Keratinocyte (primary cell): ENCODE results near the gene CLMN. TPM values are rescaled to one million over a fixed set of nuclear protein-coding genes. Genes with fewer than 3 reads are reported as not detected.

Source experiments
- DNase-seq: peaks from one replicate; pipeline ENCODE4 v3.0.0-alpha.2; 2011; ENCODE audit warnings: low read depth, missing footprints, low spot score
- FAIRE-seq: peaks from 2 replicates; lab custom pipeline; 2011; peaks lifted over from hg19 to GRCh38; lab: Jason Lieb, UNC
- H2AFZ ChIP-seq: 2 replicates; pipeline ENCODE4 v1.6.0; 2012; ENCODE audit warnings: low read length, control low read depth, inconsistent platforms; ENCODE audit not compliant: control insufficient read depth
- H3K27ac ChIP-seq: 2 replicates; pipeline ENCODE4 v1.5.1; 2011; ENCODE audit warnings: low read length; ENCODE audit not compliant: control insufficient read depth, insufficient read depth
- H3K27me3 ChIP-seq: 3 replicates; pipeline ENCODE4 v1.6.0; 2011; ENCODE audit warnings: low read length; ENCODE audit not compliant: control insufficient read depth, insufficient read depth; ENCODE audit errors: extremely low read depth
- H3K36me3 ChIP-seq, 2 experiments: 2 replicates in 1 of 2; 3 replicates in 1 of 2; pipeline ENCODE4 v1.5.1; 2011; ENCODE audit warnings: low read length in 2 of 2, mild to moderate bottlenecking in 1 of 2; ENCODE audit not compliant: control insufficient read depth in 2 of 2, insufficient read depth in 2 of 2; ENCODE audit errors: extremely low read depth in 1 of 2
- H3K4me1 ChIP-seq: 3 replicates; pipeline ENCODE4 v1.5.1; 2011; ENCODE audit warnings: low read length; ENCODE audit not compliant: control insufficient read depth, insufficient read depth; ENCODE audit errors: extremely low read depth
- H3K4me2 ChIP-seq: 3 replicates; pipeline ENCODE4 v1.6.0; 2011; ENCODE audit warnings: low read depth, low read length; ENCODE audit not compliant: control insufficient read depth, insufficient read depth; ENCODE audit errors: extremely low read depth
- H3K4me3 ChIP-seq, 3 experiments: fragments of 200-600 bp in 1 of 3; sonication (generic) in 1 of 3; 2 replicates in 2 of 3; 3 replicates in 1 of 3; pipeline ENCODE4 v1.5.1; 2011 to 2016; ENCODE audit warnings: low read length in 3 of 3, mild to moderate bottlenecking in 3 of 3, control low read depth in 2 of 3, inconsistent platforms in 1 of 3, low read depth in 1 of 3, mixed read lengths in 1 of 3, mixed run types in 1 of 3, moderate library complexity in 1 of 3; ENCODE audit not compliant: control insufficient read depth in 2 of 3, insufficient read depth in 2 of 3; ENCODE audit errors: extremely low read depth in 1 of 3
- H3K79me2 ChIP-seq: 2 replicates; pipeline ENCODE4 v1.6.0; 2012; ENCODE audit warnings: low read length; ENCODE audit not compliant: control insufficient read depth, insufficient read depth
- H3K9ac ChIP-seq: 3 replicates; pipeline ENCODE4 v1.6.0; 2011; ENCODE audit warnings: low read length; ENCODE audit not compliant: control insufficient read depth, insufficient read depth; ENCODE audit errors: extremely low read depth
- H3K9me1 ChIP-seq: 3 replicates; pipeline ENCODE4 v1.6.0; 2011; ENCODE audit warnings: low read length; ENCODE audit not compliant: control insufficient read depth, insufficient read depth; ENCODE audit errors: extremely low read depth
- H3K9me3 ChIP-seq: 2 replicates; pipeline ENCODE4 v1.5.1; 2012; ENCODE audit warnings: low read depth, low read length; ENCODE audit not compliant: control insufficient read depth
- H4K20me1 ChIP-seq: 3 replicates; pipeline ENCODE4 v1.6.0; 2011; ENCODE audit warnings: low read length; ENCODE audit not compliant: control insufficient read depth, insufficient read depth; ENCODE audit errors: extremely low read depth
- EZH2 ChIP-seq: IDR thresholded peaks from one replicate; pipeline ENCODE4 v1.6.1; 2012; ENCODE audit warnings: inconsistent platforms, mild to moderate bottlenecking, low read length, moderate library complexity
- dilution Hi-C: fragments of 300-500 bp; cut with MboI; formaldehyde crosslinking; loops from one replicate; pipeline ENCODE4 v1.7.0; 2020; ENCODE audit warnings: low sequenced_read_pairs; ENCODE audit not compliant: extremely low pct_ligation_motif_present
- polyA plus RNA-seq, 5 experiments: library from polyadenylated mRNA; depleted of rRNA in 3 of 5; stranded (reverse) in 3 of 5; stranded (forward) in 1 of 5; unstranded in 1 of 5; fragments of >200 nt; gene quantifications; 1 replicate in 1 of 5; 2 replicates in 3 of 5; 3 replicates in 1 of 5; pipeline versions ENCODE4 v1.2.1 to v1.2.3, GENCODE V29; 2011 to 2012; ENCODE audit warnings: missing spikeins in 2 of 5, low read depth in 1 of 5, low replicate concordance in 1 of 5
- TF ChIP-seq, protein P1 (sequence below), 3 experiments: IDR thresholded peaks in 1 of 3; conservative IDR thresholded peaks in 1 of 3; optimal IDR thresholded peaks in 1 of 3; 2 replicates in 2 of 3; 3 replicates in 1 of 3; pipeline versions ENCODE3 to v1.5.1; 2011; ENCODE audit warnings: low read length in 3 of 3, mild to moderate bottlenecking in 3 of 3, moderate library complexity in 2 of 3, control low read depth in 1 of 3, inconsistent platforms in 1 of 3; ENCODE audit not compliant: insufficient read depth in 2 of 3; ENCODE audit errors: extremely low read depth in 1 of 3

The CLMN gene
- polyA plus RNA-seq, 1 donor (not counting 4 experiments of a cell fraction or from before 2014, with no cell fraction given), result 6.1 TPM

DNA sequence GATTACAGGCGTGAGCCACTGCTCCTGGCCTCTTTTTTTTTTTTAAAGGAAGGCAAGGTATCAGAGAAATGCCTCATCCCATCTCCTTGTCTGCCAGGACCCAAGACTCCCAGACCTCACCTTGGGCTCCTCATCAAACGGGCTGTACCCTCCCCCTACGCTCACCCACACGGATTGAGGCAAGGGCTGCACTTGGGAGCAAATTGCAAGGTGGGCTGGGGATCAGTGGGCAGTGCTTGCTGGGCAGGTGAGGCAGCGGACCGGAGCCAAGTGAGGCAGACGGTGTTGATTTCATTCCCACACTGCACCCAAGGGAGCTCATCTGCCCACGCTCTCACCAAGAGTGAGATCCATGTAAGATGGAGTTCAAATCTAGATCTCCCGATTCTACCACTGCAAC lies 121.4 kb downstream of the CLMN start:
- Histone ChIP-seq H3K27ac (no peak overlapping the region), H3K9ac (no peak overlapping the region), H4K20me1 (no peaks in the 10 kb centered on the region), H3K27me3 (no peaks in the 10 kb centered on the region), H2AFZ (no peak overlapping the region), H3K4me2 (no peak overlapping the region), H3K4me1 (no peaks in the 10 kb centered on the region), H3K4me3 (no peak overlapping the region), H3K79me2 (no peaks in the 10 kb centered on the region), H3K9me3 (no peaks in the 10 kb centered on the region), H3K9me1 (no peaks in the 10 kb centered on the region), H3K36me3 (no peaks in the 10 kb centered on the region)
- dilution Hi-C loops, result no loop called here
- FAIRE-seq (no peak), DNase-seq (no peak)
- TF ChIP-seq, protein P1, sequence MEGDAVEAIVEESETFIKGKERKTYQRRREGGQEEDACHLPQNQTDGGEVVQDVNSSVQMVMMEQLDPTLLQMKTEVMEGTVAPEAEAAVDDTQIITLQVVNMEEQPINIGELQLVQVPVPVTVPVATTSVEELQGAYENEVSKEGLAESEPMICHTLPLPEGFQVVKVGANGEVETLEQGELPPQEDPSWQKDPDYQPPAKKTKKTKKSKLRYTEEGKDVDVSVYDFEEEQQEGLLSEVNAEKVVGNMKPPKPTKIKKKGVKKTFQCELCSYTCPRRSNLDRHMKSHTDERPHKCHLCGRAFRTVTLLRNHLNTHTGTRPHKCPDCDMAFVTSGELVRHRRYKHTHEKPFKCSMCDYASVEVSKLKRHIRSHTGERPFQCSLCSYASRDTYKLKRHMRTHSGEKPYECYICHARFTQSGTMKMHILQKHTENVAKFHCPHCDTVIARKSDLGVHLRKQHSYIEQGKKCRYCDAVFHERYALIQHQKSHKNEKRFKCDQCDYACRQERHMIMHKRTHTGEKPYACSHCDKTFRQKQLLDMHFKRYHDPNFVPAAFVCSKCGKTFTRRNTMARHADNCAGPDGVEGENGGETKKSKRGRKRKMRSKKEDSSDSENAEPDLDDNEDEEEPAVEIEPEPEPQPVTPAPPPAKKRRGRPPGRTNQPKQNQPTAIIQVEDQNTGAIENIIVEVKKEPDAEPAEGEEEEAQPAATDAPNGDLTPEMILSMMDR (optimal IDR thresholded peaks at IDR 0.05 in 1 of 3, IDR thresholded peaks at IDR 0.05 in 1 of 3, conservative IDR thresholded peaks at IDR 0.05 in 1 of 3; ENCODE audit: extremely low read depth in 1 of 3, insufficient read depth in 2 of 3, low read length in 3 of 3), result no peak
- TF ChIP-seq EZH2, result no peak

- DNase-seq, result no peak
- Histone ChIP-seq H3K4me1 (no peaks in the 10 kb centered on the region), H2AFZ (no peak overlapping the region), H3K9me3 (no peaks in the 10 kb centered on the region), H3K9ac (no peak overlapping the region), H3K27me3 (no peaks in the 10 kb centered on the region), H3K9me1 (no peaks in the 10 kb centered on the region), H3K79me2 (no peaks in the 10 kb centered on the region), H3K36me3 (no peaks in the 10 kb centered on the region), H4K20me1 (no peaks in the 10 kb centered on the region), H3K4me2 (no peak overlapping the region), H3K4me3 (no peak overlapping the region), H3K27ac (no peak overlapping the region)
- dilution Hi-C loops, result no loop called here
- FAIRE-seq, result no peak
- TF ChIP-seq EZH2, result no peak
- TF ChIP-seq, protein P1 (optimal IDR thresholded peaks at IDR 0.05 in 1 of 3, IDR thresholded peaks at IDR 0.05 in 1 of 3, conservative IDR thresholded peaks at IDR 0.05 in 1 of 3; ENCODE audit: extremely low read depth in 1 of 3, insufficient read depth in 2 of 3, low read length in 3 of 3), result no peak
Measured at GRCh38 chr14:95197551-95197950, 122.2 kb downstream of the CLMN start.
